AG09319 (cell line): ENCODE results near the gene MYO5B.

Source experiments
- DNase-seq: peaks from one replicate; pipeline ENCODE4 v3.0.0-alpha.2; 2010; ENCODE audit warnings: low read depth; ENCODE audit errors: extremely low read depth
- CTCF ChIP-seq: IDR thresholded peaks from 2 replicates; pipeline ENCODE4 v1.5.1; 2011; ENCODE audit warnings: low read depth, mild to moderate bottlenecking, inconsistent platforms, low read length, moderate library complexity

The MYO5B gene

GRCh38 chr18:50193796-50194630, 934 bp downstream of the MYO5B start:
- DNase-seq = no peak
- TF ChIP-seq CTCF = no peak

GRCh38 chr18:50192995-50193795, 1.8 kb downstream of the MYO5B start:
- TF ChIP-seq CTCF = no peak
- DNase-seq = no peak

GRCh38 chr18:50190926-50191325, 4.0 kb downstream of the MYO5B start:
- TF ChIP-seq CTCF = no peak
- no peak for DNase-seq

GRCh38 chr18:50190236-50190635, 4.7 kb downstream of the MYO5B start:
- TF ChIP-seq CTCF = no peak
- no peak for DNase-seq

- no peak for DNase-seq
- TF ChIP-seq CTCF = no peak
These were observed 5.8 kb downstream of the MYO5B start for GRCh38 chr18:50189160-50189559.

- no peak for DNase-seq
- TF ChIP-seq CTCF = no peak
These were observed 6.3 kb downstream of the MYO5B start for GRCh38 chr18:50188652-50189051.

- no peak for TF ChIP-seq CTCF
- DNase-seq = no peak
These were observed 7.3 kb downstream of the MYO5B start for GRCh38 chr18:50187659-50188058.
